EH (cell line): ENCODE data around the gene KPNA1.
"Not testable (repeated sequence)": the region's sequence is repeated elsewhere in the genome, so short reads cannot be mapped to it uniquely, and the experiment has no call there.

ENCODE experiments used
- DNase-seq: peaks from one replicate; pipeline ENCODE4 v3.0.0-alpha.2; 2015; ENCODE audit warnings: low read depth

The KPNA1 gene

GRCh38 chr3:122519693-122520092 is 5.0 kb upstream of the KPNA1 start:
- DNase-seq = peak; percentile 19

GRCh38 chr3:122516846-122517360 is 2.2 kb upstream of the KPNA1 start:
- DNase-seq = no peak

- DNase-seq = no peak
Observed at GRCh38 chr3:122515870-122516269, 1.1 kb upstream of the KPNA1 start.

- no peak for DNase-seq
Observed at GRCh38 chr3:122515020-122515468, 305 bp upstream of the KPNA1 start.

- DNase-seq = peak; percentile 30
Observed at GRCh38 chr3:122513386-122514122, 1.2 kb downstream of the KPNA1 start.

- DNase-seq = no peak
Observed at GRCh38 chr3:122512284-122512683, 2.5 kb downstream of the KPNA1 start.

- no peak for DNase-seq
Observed at GRCh38 chr3:122510878-122511535, 3.7 kb downstream of the KPNA1 start.

- not testable (repeated sequence) for DNase-seq
Observed at GRCh38 chr3:122508944-122509343, 5.8 kb downstream of the KPNA1 start.

- DNase-seq = no peak
Observed at GRCh38 chr3:122508135-122508914, 6.4 kb downstream of the KPNA1 start.

- DNase-seq = no peak
Observed at GRCh38 chr3:122506450-122506849, 8.3 kb downstream of the KPNA1 start.

- no peak for DNase-seq
Observed at GRCh38 chr3:122505676-122506075, 9.1 kb downstream of the KPNA1 start.

- DNase-seq = no peak
Observed at GRCh38 chr3:122502941-122503340, 11.8 kb downstream of the KPNA1 start.

GRCh38 chr3:122502139-122502538 is 12.6 kb downstream of the KPNA1 start:
- DNase-seq = no peak

GRCh38 chr3:122500964-122501363 is 13.8 kb downstream of the KPNA1 start:
- not testable (repeated sequence) for DNase-seq

- DNase-seq = no peak
Observed at GRCh38 chr3:122498152-122498551, 16.6 kb downstream of the KPNA1 start.

- peak; percentile 94 for DNase-seq
Observed at GRCh38 chr3:122497425-122497824, 17.3 kb downstream of the KPNA1 start.

GRCh38 chr3:122496508-122496907 is 18.2 kb downstream of the KPNA1 start:
- DNase-seq = no peak

- DNase-seq = peak; percentile 80
Observed at GRCh38 chr3:122493296-122493695, 21.4 kb downstream of the KPNA1 start.

- no peak for DNase-seq
Observed at GRCh38 chr3:122488262-122488973, 26.3 kb downstream of the KPNA1 start.

- peak; percentile 56 for DNase-seq
Observed at GRCh38 chr3:122484985-122485384, 29.8 kb downstream of the KPNA1 start.

- no peak for DNase-seq
Observed at GRCh38 chr3:122481390-122481789, 33.3 kb downstream of the KPNA1 start.

GRCh38 chr3:122476532-122476931 is 38.2 kb downstream of the KPNA1 start:
- no peak for DNase-seq
